Naive B cell (primary cell): ENCODE data around the gene MEOX2. TPM values are rescaled to one million over a fixed set of nuclear protein-coding genes. Genes with fewer than 3 reads are reported as not detected.

Source experiments
- ATAC-seq, 2 donors: fragments of 150-1000 bp; cut with Tn5 transposase; 2 replicates each; pipeline ENCODE4 v1.10.0; 2021; ENCODE audit warnings: low read depth in 2 of 2, mild to moderate bottlenecking in 2 of 2, moderate library complexity in 2 of 2
- DNase-seq: peaks from one replicate; pipeline ENCODE4 v3.0.0; 2022
- H3K27ac Mint-ChIP-seq, 6 donors: one replicate each; pipeline ENCODE4 v1.8.0; 2020 to 2022; ENCODE audit warnings: mild to moderate bottlenecking in 6 of 6, mixed read lengths in 6 of 6, moderate library complexity in 5 of 6, inconsistent platforms in 2 of 6
- H3K27me3 Mint-ChIP-seq, 3 donors: one replicate each; pipeline ENCODE4 v1.8.0; 2021 to 2022; ENCODE audit warnings: mixed read lengths in 3 of 3, mild to moderate bottlenecking in 1 of 3
- H3K36me3 Mint-ChIP-seq, 2 donors: one replicate each; pipeline ENCODE4 v1.8.0; 2020 to 2022; ENCODE audit warnings: mixed read lengths in 2 of 2, inconsistent platforms in 1 of 2, mild to moderate bottlenecking in 1 of 2
- H3K4me1 Mint-ChIP-seq, 3 donors: one replicate each; pipeline ENCODE4 v1.8.0; 2020 to 2022; ENCODE audit warnings: mixed read lengths in 3 of 3, inconsistent platforms in 1 of 3, mild to moderate bottlenecking in 1 of 3, moderate library complexity in 1 of 3
- H3K4me3 Mint-ChIP-seq, 8 donors: one replicate each; pipeline ENCODE4 v1.8.0; 2020 to 2022; ENCODE audit warnings: mild to moderate bottlenecking in 8 of 8, mixed read lengths in 8 of 8, moderate library complexity in 8 of 8, inconsistent platforms in 2 of 8
- H3K9me3 Mint-ChIP-seq, 7 donors: one replicate each; pipeline ENCODE4 v1.8.0; 2020 to 2022; ENCODE audit warnings: mixed read lengths in 7 of 7, mild to moderate bottlenecking in 5 of 7, inconsistent platforms in 2 of 7, moderate library complexity in 1 of 7
- polyA plus RNA-seq, 6 donors: library from polyadenylated mRNA; unstranded; fragments of 300-500 nt; fragmentation: Illumina TruSeq; gene quantifications; one replicate each; pipeline ENCODE4 v1.2.3, GENCODE V29; 2021; ENCODE audit warnings: low read depth in 6 of 6

Gene MEOX2
- not detected for polyA plus RNA-seq

- H3K9me3 Mint-ChIP-seq, result peaks cover 0 to 4% (median 0%) of the 10 kb centered on the region in 7 donors
- DNase-seq (no peak), ATAC-seq (no peak)
- H3K36me3 Mint-ChIP-seq, result peaks cover 0 to 8% of the 10 kb centered on the region in 2 donors
- H3K27ac Mint-ChIP-seq, result no peak within 1 kb of the TSS
- H3K27me3 Mint-ChIP-seq, result peaks cover 20 to 43% (median 25%) of the 10 kb centered on the region in 3 donors
- H3K4me3 Mint-ChIP-seq, result peak within 1 kb of the TSS in 1 of 8 donors; percentile 42
- no peaks in the 10 kb centered on the region for H3K4me1 Mint-ChIP-seq
Measured at GRCh38 chr7:15686295-15686956, at the start of gene MEOX2. MEOX2 (minus strand) TSS chr7:15686683; CDS start chr7:15686402, 281 bp downstream.

GRCh38 chr7:15729746-15730145 lies 43.3 kb upstream of the MEOX2 start:
- H3K27me3 Mint-ChIP-seq, result no peaks in the 10 kb centered on the region
- no peak overlapping the region for H3K27ac Mint-ChIP-seq
- H3K36me3 Mint-ChIP-seq, result no peaks in the 10 kb centered on the region
- DNase-seq (no peak), ATAC-seq (no peak)
- no peak overlapping the region for H3K4me3 Mint-ChIP-seq
- H3K4me1 Mint-ChIP-seq, result no peaks in the 10 kb centered on the region
- H3K9me3 Mint-ChIP-seq, result no peaks in the 10 kb centered on the region

- peaks cover 0 to 1% (median 0%) of the 10 kb centered on the region in 7 donors for H3K9me3 Mint-ChIP-seq
- no peaks in the 10 kb centered on the region for H3K27me3 Mint-ChIP-seq
- H3K4me1 Mint-ChIP-seq, result no peaks in the 10 kb centered on the region
- no peak overlapping the region for H3K4me3 Mint-ChIP-seq
- no peak for ATAC-seq
- no peak overlapping the region for H3K27ac Mint-ChIP-seq
- DNase-seq, result no peak
- no peaks in the 10 kb centered on the region for H3K36me3 Mint-ChIP-seq
Measured at GRCh38 chr7:15725051-15725450, 38.6 kb upstream of the MEOX2 start.

GRCh38 chr7:15723841-15724240 lies 37.4 kb upstream of the MEOX2 start:
- Mint-ChIP-seq H3K36me3 (no peaks in the 10 kb centered on the region), H3K9me3 (peaks cover 0 to 1% (median 0%) of the 10 kb centered on the region in 7 donors), H3K27me3 (no peaks in the 10 kb centered on the region), H3K4me3 (no peak overlapping the region), H3K4me1 (no peaks in the 10 kb centered on the region), H3K27ac (no peak overlapping the region)
- no peak for ATAC-seq
- DNase-seq, result no peak

GRCh38 chr7:15720849-15721471 lies 34.5 kb upstream of the MEOX2 start:
- no peak for ATAC-seq

GRCh38 chr7:15719311-15719710 lies 32.8 kb upstream of the MEOX2 start:
- no peak overlapping the region for H3K27ac Mint-ChIP-seq
- H3K4me3 Mint-ChIP-seq, result no peak overlapping the region
- H3K4me1 Mint-ChIP-seq, result no peaks in the 10 kb centered on the region
- H3K9me3 Mint-ChIP-seq, result peaks cover 0 to 4% (median 0%) of the 10 kb centered on the region in 7 donors
- ATAC-seq, result no peak
- no peaks in the 10 kb centered on the region for H3K27me3 Mint-ChIP-seq
- H3K36me3 Mint-ChIP-seq, result no peaks in the 10 kb centered on the region
- no peak for DNase-seq

More at GRCh38 chr7:15720849-15721471, 34.5 kb upstream of the MEOX2 start:
- no peak overlapping the region for H3K4me3 Mint-ChIP-seq
- H3K36me3 Mint-ChIP-seq, result no peaks in the 10 kb centered on the region
- H3K4me1 Mint-ChIP-seq, result no peaks in the 10 kb centered on the region
- no peak for DNase-seq
- peaks cover 0 to 4% (median 0%) of the 10 kb centered on the region in 7 donors for H3K9me3 Mint-ChIP-seq
- no peaks in the 10 kb centered on the region for H3K27me3 Mint-ChIP-seq
- no peak overlapping the region for H3K27ac Mint-ChIP-seq

GRCh38 chr7:15715435-15715834 lies 29.0 kb upstream of the MEOX2 start:
- Mint-ChIP-seq H3K9me3 (peaks cover 0 to 4% (median 0%) of the 10 kb centered on the region in 7 donors), H3K27me3 (no peaks in the 10 kb centered on the region), H3K4me3 (no peak overlapping the region), H3K27ac (no peak overlapping the region), H3K36me3 (no peaks in the 10 kb centered on the region), H3K4me1 (no peaks in the 10 kb centered on the region)
- ATAC-seq (no peak), DNase-seq (no peak)

GRCh38 chr7:15709978-15710377 lies 23.5 kb upstream of the MEOX2 start:
- H3K27ac Mint-ChIP-seq, result no peak overlapping the region
- no peaks in the 10 kb centered on the region for H3K36me3 Mint-ChIP-seq
- no peak for DNase-seq

GRCh38 chr7:15707570-15707969 lies 21.1 kb upstream of the MEOX2 start:
- H3K36me3 Mint-ChIP-seq, result no peaks in the 10 kb centered on the region
- DNase-seq (no peak), ATAC-seq (no peak)
- no peak overlapping the region for H3K27ac Mint-ChIP-seq
- H3K4me1 Mint-ChIP-seq, result no peaks in the 10 kb centered on the region
- H3K9me3 Mint-ChIP-seq, result peaks cover 0 to 4% (median 0%) of the 10 kb centered on the region in 7 donors
- no peaks in the 10 kb centered on the region for H3K27me3 Mint-ChIP-seq
- no peak overlapping the region for H3K4me3 Mint-ChIP-seq

More at GRCh38 chr7:15709978-15710377, 23.5 kb upstream of the MEOX2 start:
- H3K27me3 Mint-ChIP-seq, result no peaks in the 10 kb centered on the region
- no peak for ATAC-seq
- H3K4me3 Mint-ChIP-seq, result no peak overlapping the region
- peaks cover 0 to 4% (median 0%) of the 10 kb centered on the region in 7 donors for H3K9me3 Mint-ChIP-seq
- no peaks in the 10 kb centered on the region for H3K4me1 Mint-ChIP-seq

- no peaks in the 10 kb centered on the region for H3K36me3 Mint-ChIP-seq
- ATAC-seq (no peak), DNase-seq (no peak)
- H3K4me1 Mint-ChIP-seq, result no peaks in the 10 kb centered on the region
- H3K27ac Mint-ChIP-seq, result no peak overlapping the region
- peaks cover 0 to 4% (median 0%) of the 10 kb centered on the region in 7 donors for H3K9me3 Mint-ChIP-seq
- no peak overlapping the region for H3K4me3 Mint-ChIP-seq
- H3K27me3 Mint-ChIP-seq, result no peaks in the 10 kb centered on the region
Measured at GRCh38 chr7:15703732-15704131, 17.2 kb upstream of the MEOX2 start.

- Mint-ChIP-seq H3K36me3 (no peaks in the 10 kb centered on the region), H3K4me1 (no peaks in the 10 kb centered on the region), H3K9me3 (no peaks in the 10 kb centered on the region), H3K27me3 (peaks cover 0 to 11% (median 9%) of the 10 kb centered on the region in 3 donors), H3K4me3 (no peak overlapping the region), H3K27ac (no peak overlapping the region)
- DNase-seq (no peak), ATAC-seq (no peak)
Measured at GRCh38 chr7:15692501-15693020, 6.1 kb upstream of the MEOX2 start.

GRCh38 chr7:15688911-15689310 lies 2.4 kb upstream of the MEOX2 start:
- H3K27me3 Mint-ChIP-seq, result peaks cover 20 to 43% (median 25%) of the 10 kb centered on the region in 3 donors
- H3K4me1 Mint-ChIP-seq, result no peaks in the 10 kb centered on the region
- ATAC-seq, result no peak

GRCh38 chr7:15688279-15688626 lies 1.8 kb upstream of the MEOX2 start:
- peaks cover 20 to 43% (median 25%) of the 10 kb centered on the region in 3 donors for H3K27me3 Mint-ChIP-seq
- H3K27ac Mint-ChIP-seq, result no peak overlapping the region
- ATAC-seq, result no peak
- H3K4me1 Mint-ChIP-seq, result no peaks in the 10 kb centered on the region
- DNase-seq, result no peak
- H3K9me3 Mint-ChIP-seq, result peaks cover 0 to 4% (median 0%) of the 10 kb centered on the region in 7 donors
- peaks cover 0 to 8% of the 10 kb centered on the region in 2 donors for H3K36me3 Mint-ChIP-seq
- H3K4me3 Mint-ChIP-seq, result no peak overlapping the region

More at GRCh38 chr7:15688911-15689310, 2.4 kb upstream of the MEOX2 start:
- Mint-ChIP-seq H3K36me3 (peaks cover 0 to 8% of the 10 kb centered on the region in 2 donors), H3K4me3 (no peak overlapping the region), H3K27ac (no peak overlapping the region), H3K9me3 (peaks cover 0 to 4% (median 0%) of the 10 kb centered on the region in 7 donors)
- no peak for DNase-seq
